Measurements from ENCODE around the gene OPA3.
A peak's percentile ranks its signal among the peaks of the same experiment; 100 is the strongest.
"Not testable (repeated sequence)": the region's sequence is repeated elsewhere in the genome, so short reads cannot be mapped to it uniquely, and the experiment has no call there.

OPA3 gene

DNA sequence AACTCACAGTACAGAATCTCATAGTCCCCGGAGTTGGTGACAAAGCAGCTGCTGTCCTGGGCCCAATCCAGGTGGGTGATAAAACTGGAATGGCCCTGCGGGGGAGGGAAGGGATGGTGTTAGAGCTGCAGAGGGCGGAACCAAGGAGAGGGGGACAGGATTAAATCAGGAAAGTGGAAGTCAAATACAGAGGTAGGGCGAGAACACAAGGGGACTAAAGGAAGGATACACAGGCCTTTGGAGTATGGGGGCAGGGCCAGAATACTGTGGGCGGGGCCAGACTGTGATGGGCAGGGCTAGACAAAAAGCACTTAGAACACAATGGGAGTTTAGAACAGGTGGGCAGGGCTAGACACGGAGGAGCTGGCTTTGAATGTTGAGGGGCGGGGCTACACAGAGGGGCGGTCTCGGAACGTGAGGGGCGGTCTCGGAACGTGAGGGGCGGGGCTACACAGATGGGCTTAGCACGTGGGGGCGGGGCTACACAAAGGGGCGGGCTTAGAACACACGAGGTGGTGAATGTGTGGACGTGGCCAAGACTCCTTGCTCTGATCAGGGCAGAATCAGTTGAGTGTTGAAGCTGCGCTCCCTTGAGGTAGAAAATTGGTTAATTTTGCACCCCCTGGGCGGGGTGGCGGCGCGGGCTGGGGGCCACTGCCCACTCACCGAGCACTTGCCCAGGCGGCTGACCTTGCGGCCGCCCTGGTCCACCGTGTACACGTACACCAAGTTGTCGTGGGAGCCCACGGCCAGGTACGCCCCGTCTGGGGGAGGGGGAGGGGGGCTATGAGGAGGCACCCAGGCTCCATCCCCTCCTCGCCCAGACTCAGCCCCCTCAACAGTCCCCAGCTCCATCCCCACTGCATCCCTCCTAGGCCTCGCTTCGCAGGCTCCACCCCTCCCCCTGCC lies 31.4 kb upstream of the OPA3 start:
- Histone ChIP-seq H3K27me3 (replicated peaks; ENCODE audit: control insufficient read depth, insufficient read depth, low read length, poor library complexity, severe bottlenecking) (no peaks in the 10 kb centered on the region), H3K36me3 (ENCODE audit: control insufficient read depth, insufficient read depth, low read length) (peaks cover 51% of the 10 kb centered on the region), H3K27ac (ENCODE audit: insufficient read depth, low read length, poor library complexity, severe bottlenecking) (no peak overlapping the region), H3K9me3 (ENCODE audit: control insufficient read depth, low read length) (no peaks in the 10 kb centered on the region), H3K4me3 (ENCODE audit: insufficient read depth, low read depth, low read length, poor library complexity, severe bottlenecking) (no peak overlapping the region), H3K4me1 (ENCODE audit: control insufficient read depth, insufficient read depth, low read length, poor library complexity, severe bottlenecking) (peaks cover 7% of the 10 kb centered on the region)
- peak; percentile 64 to 74 (median 72) for DNase-seq

DNA sequence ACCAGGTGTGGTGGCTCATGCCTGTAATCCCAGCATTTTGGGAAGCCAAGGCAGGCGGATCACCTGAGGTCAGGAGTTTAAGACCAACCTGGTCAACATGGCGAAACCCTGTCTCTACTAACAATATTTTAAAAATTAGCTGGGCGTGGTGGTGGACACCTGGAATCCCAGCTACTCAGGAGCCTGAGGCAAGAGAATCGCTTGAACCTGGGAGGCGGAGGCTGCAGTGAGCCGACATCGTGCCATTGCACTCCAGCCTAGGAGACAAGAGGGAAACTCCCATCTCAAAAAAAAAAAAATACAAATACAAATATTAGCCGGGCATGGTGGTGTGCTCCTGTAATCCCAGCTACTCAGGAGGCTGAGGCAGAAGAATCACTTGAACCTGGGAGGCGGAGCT lies 30.5 kb upstream of the OPA3 start:
- not testable (repeated sequence) for H3K4me3 ChIP-seq (ENCODE audit: insufficient read depth, low read depth, low read length, poor library complexity, severe bottlenecking); H3K27ac ChIP-seq (ENCODE audit: insufficient read depth, low read length, poor library complexity, severe bottlenecking); DNase-seq; H3K9me3 ChIP-seq (ENCODE audit: control insufficient read depth, low read length); H3K27me3 ChIP-seq (replicated peaks; ENCODE audit: control insufficient read depth, insufficient read depth, low read length, poor library complexity, severe bottlenecking); H3K4me1 ChIP-seq (ENCODE audit: control insufficient read depth, insufficient read depth, low read length, poor library complexity, severe bottlenecking)
- H3K36me3 ChIP-seq (ENCODE audit: control insufficient read depth, insufficient read depth, low read length), result peaks cover 43% of the 10 kb centered on the region

DNA sequence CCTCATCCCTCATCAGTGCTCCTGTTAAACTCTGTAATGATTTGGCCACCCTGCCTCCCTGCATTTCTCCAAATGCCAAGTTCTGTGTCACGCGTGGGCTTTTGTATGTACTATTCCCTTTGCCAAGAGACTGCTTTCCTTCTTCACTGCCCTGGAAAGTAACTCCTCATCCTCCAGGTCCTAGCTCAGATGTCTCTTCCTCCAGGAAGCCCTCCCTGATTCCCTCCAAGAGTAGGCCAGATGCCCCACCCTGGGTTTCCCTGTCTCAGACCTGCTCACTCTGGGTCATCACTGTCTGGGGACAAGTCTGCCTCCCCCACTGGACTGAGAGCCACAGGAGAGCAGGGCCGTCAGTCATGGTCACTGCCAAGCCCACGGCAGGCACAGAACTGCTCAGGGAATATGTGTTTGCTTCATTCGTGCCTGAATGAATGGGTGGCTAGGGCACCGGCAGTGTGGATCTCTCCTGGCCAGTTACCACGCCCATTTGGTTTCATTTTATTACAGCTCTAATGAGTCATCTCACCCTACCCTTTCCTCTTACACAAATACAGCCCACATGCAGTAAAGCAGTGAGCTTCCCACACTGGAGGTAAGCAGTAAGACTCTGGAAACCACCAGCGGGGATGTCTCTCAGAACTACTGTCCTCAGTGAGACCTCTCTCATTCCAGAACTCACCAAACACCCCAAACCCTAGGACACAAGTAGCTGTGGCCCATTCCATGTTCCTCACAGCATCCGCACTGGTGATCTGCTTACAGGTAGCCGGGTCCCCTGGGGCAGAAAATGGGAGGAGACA lies 29.5 kb upstream of the OPA3 start:
- Histone ChIP-seq H3K4me1 (ENCODE audit: control insufficient read depth, insufficient read depth, low read length, poor library complexity, severe bottlenecking) (peaks cover 7% of the 10 kb centered on the region), H3K36me3 (ENCODE audit: control insufficient read depth, insufficient read depth, low read length) (peaks cover 36% of the 10 kb centered on the region), H3K27me3 (replicated peaks; ENCODE audit: control insufficient read depth, insufficient read depth, low read length, poor library complexity, severe bottlenecking) (no peaks in the 10 kb centered on the region), H3K9me3 (ENCODE audit: control insufficient read depth, low read length) (no peaks in the 10 kb centered on the region), H3K27ac (ENCODE audit: insufficient read depth, low read length, poor library complexity, severe bottlenecking) (peak overlapping the region; percentile 16), H3K4me3 (ENCODE audit: insufficient read depth, low read depth, low read length, poor library complexity, severe bottlenecking) (no peak overlapping the region)
- no peak for DNase-seq

DNA sequence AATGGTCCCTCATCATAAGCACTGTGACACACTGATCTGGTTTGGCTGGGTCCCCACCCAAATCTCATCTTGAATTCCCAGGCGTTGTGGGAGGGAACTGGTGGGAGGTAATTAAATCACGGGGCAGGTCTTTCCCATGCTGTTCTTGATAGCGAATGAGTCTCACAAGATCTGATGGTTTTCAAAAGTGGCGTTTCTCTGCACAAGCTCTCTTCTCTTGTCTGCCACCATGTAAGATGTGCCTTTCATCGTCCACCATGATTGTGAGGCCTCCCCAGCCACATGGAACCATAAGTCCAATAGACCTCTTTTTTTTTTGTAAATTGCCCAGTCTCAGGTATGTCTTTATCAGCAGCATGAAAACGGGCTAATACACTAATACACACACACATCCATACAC lies 24.3 kb upstream of the OPA3 start:
- Histone ChIP-seq H3K9me3 (ENCODE audit: control insufficient read depth, low read length) (no peaks in the 10 kb centered on the region), H3K36me3 (ENCODE audit: control insufficient read depth, insufficient read depth, low read length) (peaks cover 16% of the 10 kb centered on the region), H3K4me1 (ENCODE audit: control insufficient read depth, insufficient read depth, low read length, poor library complexity, severe bottlenecking) (peaks cover 8% of the 10 kb centered on the region), H3K27me3 (replicated peaks; ENCODE audit: control insufficient read depth, insufficient read depth, low read length, poor library complexity, severe bottlenecking) (no peaks in the 10 kb centered on the region), H3K27ac (ENCODE audit: insufficient read depth, low read length, poor library complexity, severe bottlenecking) (no peak overlapping the region), H3K4me3 (ENCODE audit: insufficient read depth, low read depth, low read length, poor library complexity, severe bottlenecking) (no peak overlapping the region)
- DNase-seq, result no peak

DNA sequence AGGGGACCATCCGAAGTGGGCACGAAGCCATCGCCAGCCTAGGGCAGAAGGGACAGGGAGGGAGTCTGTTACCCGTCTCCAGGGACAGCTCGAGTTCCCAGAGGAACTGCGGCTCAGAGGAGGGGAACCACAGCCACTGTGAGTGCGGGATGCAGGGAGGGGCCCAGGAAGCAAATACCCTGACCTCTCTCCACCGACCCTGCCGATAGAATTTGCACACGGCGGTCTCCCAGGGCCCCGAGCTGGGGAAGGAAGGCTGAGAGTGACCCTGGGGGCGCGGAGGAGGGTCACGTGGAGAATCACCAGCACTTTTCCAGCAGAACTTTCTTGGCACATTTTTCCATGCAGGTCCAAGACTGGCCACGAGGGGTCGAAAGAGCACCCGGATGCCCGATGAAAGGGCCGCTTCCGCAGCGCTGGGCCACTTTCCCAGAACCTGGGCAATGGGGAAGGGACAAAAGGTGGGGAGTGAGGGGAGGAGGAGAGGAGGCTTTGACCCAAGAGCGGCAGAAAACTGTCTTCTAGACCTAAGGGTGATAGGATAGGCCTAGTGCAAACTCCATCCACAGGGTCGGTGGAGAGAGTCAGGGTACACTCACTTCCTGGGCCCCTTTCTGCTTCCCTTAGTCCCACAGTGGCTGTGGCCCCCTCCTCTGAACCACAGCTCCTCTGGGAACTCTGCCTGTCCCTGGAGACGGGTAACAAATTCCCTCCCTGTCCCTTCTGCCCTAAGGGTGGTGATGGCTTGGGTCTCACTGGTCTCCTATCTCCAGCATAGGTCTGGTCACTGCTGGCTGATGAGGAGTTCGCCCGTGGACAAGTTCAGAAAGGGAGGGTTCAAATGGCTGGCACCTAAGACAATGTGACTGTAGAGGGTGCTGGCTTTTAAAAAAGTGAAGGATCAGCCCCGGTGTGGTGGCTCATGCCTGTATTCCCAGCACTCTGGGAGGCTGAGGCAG lies 22.7 kb upstream of the OPA3 start:
- no peaks in the 10 kb centered on the region for H3K9me3 ChIP-seq (ENCODE audit: control insufficient read depth, low read length)
- no peak overlapping the region for H3K4me3 ChIP-seq (ENCODE audit: insufficient read depth, low read depth, low read length, poor library complexity, severe bottlenecking)
- H3K27me3 ChIP-seq (replicated peaks; ENCODE audit: control insufficient read depth, insufficient read depth, low read length, poor library complexity, severe bottlenecking), result peaks cover 9% of the 10 kb centered on the region
- DNase-seq, result peak; percentile 6 to 23 (median 11)
- H3K36me3 ChIP-seq (ENCODE audit: control insufficient read depth, insufficient read depth, low read length), result peaks cover 4% of the 10 kb centered on the region
- H3K27ac ChIP-seq (ENCODE audit: insufficient read depth, low read length, poor library complexity, severe bottlenecking), result no peak overlapping the region
- H3K4me1 ChIP-seq (ENCODE audit: control insufficient read depth, insufficient read depth, low read length, poor library complexity, severe bottlenecking), result peaks cover 8% of the 10 kb centered on the region

DNA sequence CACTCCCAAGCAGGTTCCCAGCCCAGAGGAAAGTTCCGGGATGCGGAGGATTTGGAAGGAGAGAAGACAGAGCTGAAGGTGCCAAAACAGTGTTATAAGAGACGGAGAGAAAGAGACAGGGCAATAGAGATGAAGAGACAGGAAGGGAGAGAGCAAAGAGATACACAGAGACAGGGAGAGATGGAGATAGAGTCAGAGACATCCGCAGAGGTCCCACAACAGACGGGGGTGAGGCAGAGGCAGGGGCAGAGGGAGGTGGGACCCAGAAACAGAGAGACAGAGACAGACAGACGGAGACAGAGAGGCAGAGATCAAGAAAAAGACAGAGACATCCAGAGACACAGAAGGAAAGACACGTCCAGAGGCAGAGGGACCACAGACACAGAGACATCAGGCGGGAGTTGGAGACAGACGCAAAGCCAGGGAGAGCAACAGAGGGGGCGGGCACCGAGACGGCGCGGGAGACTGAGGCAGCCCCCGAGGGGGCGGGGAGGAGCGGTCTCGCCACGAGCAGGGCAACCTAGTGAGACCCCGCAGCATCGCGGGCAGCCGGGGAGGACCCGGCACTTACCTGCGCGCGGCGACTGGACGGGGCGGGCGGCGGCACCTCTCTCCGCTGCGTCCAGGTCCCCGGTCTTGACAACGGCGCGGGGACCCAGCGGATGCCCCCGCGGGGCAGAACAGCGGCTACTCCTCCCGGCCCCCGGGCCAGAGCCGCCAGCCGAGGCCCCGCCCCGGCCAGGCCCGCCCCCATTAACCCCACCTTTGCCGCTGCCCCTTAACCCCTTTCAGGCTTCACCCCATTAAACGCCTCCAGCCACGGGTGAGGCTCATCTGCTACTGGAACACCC lies 17.1 kb upstream of the OPA3 start, which contains the start of gene GPR4:
TSS of gene GPR4 (minus strand) at position 689 of the 851 bp plus-strand sequence. CDS start 10,346 bp downstream, outside the sequence.
- DNase-seq, result no peak
- Histone ChIP-seq H3K9me3 (ENCODE audit: control insufficient read depth, low read length) (no peaks in the 10 kb centered on the region), H3K4me3 (ENCODE audit: insufficient read depth, low read depth, low read length, poor library complexity, severe bottlenecking) (no peak within 1 kb of the TSS), H3K36me3 (ENCODE audit: control insufficient read depth, insufficient read depth, low read length) (no peaks in the 10 kb centered on the region), H3K27ac (ENCODE audit: insufficient read depth, low read length, poor library complexity, severe bottlenecking) (no peak within 1 kb of the TSS), H3K27me3 (replicated peaks; ENCODE audit: control insufficient read depth, insufficient read depth, low read length, poor library complexity, severe bottlenecking) (peaks cover 55% of the 10 kb centered on the region), H3K4me1 (ENCODE audit: control insufficient read depth, insufficient read depth, low read length, poor library complexity, severe bottlenecking) (peaks cover 8% of the 10 kb centered on the region)

DNA sequence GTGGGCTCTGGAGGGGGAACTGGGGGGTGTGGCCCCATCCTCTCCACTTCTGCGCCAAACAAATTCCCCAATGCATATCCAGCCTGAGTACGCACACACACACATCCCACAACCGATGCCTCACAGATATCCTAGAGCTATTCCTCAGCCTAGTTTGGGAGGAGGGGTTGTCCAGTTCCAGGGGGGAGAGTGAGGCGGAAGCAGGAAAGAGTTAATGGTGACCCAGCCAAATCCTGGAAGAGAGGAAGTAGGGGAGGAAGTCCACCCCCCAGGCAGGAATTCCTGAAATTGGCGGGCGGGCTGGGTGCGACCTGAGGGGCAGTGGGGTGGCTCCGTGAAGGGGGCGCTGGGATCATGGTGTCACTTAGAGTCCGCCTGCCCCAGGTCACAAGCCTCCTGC lies 16.5 kb upstream of the OPA3 start:
- Histone ChIP-seq H3K27me3 (replicated peaks; ENCODE audit: control insufficient read depth, insufficient read depth, low read length, poor library complexity, severe bottlenecking) (peaks cover 58% of the 10 kb centered on the region), H3K4me1 (ENCODE audit: control insufficient read depth, insufficient read depth, low read length, poor library complexity, severe bottlenecking) (peaks cover 8% of the 10 kb centered on the region)

DNA sequence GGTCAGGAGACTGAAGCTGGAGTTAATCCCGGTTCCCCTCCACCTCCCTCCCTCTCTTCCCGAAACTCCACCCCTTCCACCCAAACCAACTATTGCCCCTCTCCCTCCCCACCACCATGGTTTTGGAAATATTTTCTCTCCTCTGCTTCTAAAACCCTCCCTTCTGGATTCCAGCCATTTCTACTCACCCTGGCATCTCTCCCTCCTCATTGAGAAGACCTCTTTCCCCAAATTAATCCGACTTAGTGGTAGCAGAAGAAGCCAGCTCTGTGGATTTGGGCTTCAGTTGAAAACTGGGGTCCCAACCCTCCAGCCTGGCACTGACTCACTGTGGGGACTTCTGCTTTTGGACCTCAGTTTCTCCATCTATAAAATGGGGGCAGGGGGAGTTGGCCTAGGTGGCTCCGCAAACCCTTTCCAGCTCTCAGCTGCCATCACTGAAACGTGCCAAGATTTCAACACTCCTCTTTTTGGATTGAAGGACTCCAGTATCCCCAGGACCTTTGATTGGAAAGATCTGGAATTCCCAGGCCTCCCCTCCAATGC lies 15.8 kb upstream of the OPA3 start:
- Histone ChIP-seq H3K27me3 (replicated peaks; ENCODE audit: control insufficient read depth, insufficient read depth, low read length, poor library complexity, severe bottlenecking) (peaks cover 58% of the 10 kb centered on the region), H3K4me3 (ENCODE audit: insufficient read depth, low read depth, low read length, poor library complexity, severe bottlenecking) (no peak overlapping the region), H3K27ac (ENCODE audit: insufficient read depth, low read length, poor library complexity, severe bottlenecking) (no peak overlapping the region), H3K4me1 (ENCODE audit: control insufficient read depth, insufficient read depth, low read length, poor library complexity, severe bottlenecking) (peaks cover 8% of the 10 kb centered on the region), H3K9me3 (ENCODE audit: control insufficient read depth, low read length) (no peaks in the 10 kb centered on the region), H3K36me3 (ENCODE audit: control insufficient read depth, insufficient read depth, low read length) (no peaks in the 10 kb centered on the region)
- DNase-seq, result no peak

More for the DNA sequence above, 16.5 kb upstream of the OPA3 start:
- DNase-seq, result no peak
- Histone ChIP-seq H3K9me3 (ENCODE audit: control insufficient read depth, low read length) (no peaks in the 10 kb centered on the region), H3K36me3 (ENCODE audit: control insufficient read depth, insufficient read depth, low read length) (no peaks in the 10 kb centered on the region), H3K4me3 (ENCODE audit: insufficient read depth, low read depth, low read length, poor library complexity, severe bottlenecking) (no peak overlapping the region), H3K27ac (ENCODE audit: insufficient read depth, low read length, poor library complexity, severe bottlenecking) (no peak overlapping the region)
